NCI-H82 (cell line): Measurements from ENCODE around the gene GALNT9.
"Not testable (repeated sequence)": the region's sequence is repeated elsewhere in the genome, so short reads cannot be mapped to it uniquely, and the experiment has no call there.

Source experiments
- DNase-seq: peaks from one replicate; lab custom pipeline; 2025; lab: John Stamatoyannopoulos, UW

GALNT9 gene

GRCh38 chr12:132264086-132265010 is 65.0 kb downstream of the GALNT9 start:
- DNase-seq: no peak

GRCh38 chr12:132263451-132264049 is 65.8 kb downstream of the GALNT9 start:
- DNase-seq: no peak

GRCh38 chr12:132263061-132263360 is 66.4 kb downstream of the GALNT9 start:
- no peak for DNase-seq

GRCh38 chr12:132262256-132263060 is 66.9 kb downstream of the GALNT9 start:
- no peak for DNase-seq

- DNase-seq: no peak
Measured at GRCh38 chr12:132261328-132262138, 67.9 kb downstream of the GALNT9 start.

- no peak for DNase-seq
Measured at GRCh38 chr12:132260721-132261120, 68.7 kb downstream of the GALNT9 start.

GRCh38 chr12:132259872-132260695 is 69.3 kb downstream of the GALNT9 start:
- no peak for DNase-seq

- no peak for DNase-seq
Measured at GRCh38 chr12:132259364-132259871, 70.0 kb downstream of the GALNT9 start.

- DNase-seq: no peak
Measured at GRCh38 chr12:132258543-132258942, 70.8 kb downstream of the GALNT9 start.

- DNase-seq: no peak
Measured at GRCh38 chr12:132257955-132258490, 71.4 kb downstream of the GALNT9 start.

- DNase-seq: no peak
Measured at GRCh38 chr12:132257206-132257954, 72.0 kb downstream of the GALNT9 start.

- DNase-seq: no peak
Measured at GRCh38 chr12:132256646-132257045, 72.7 kb downstream of the GALNT9 start.

GRCh38 chr12:132255642-132256041 is 73.7 kb downstream of the GALNT9 start:
- DNase-seq: no peak

- peak; percentile 44 for DNase-seq
Measured at GRCh38 chr12:132253698-132254480, 75.5 kb downstream of the GALNT9 start.

GRCh38 chr12:132252981-132253380 is 76.4 kb downstream of the GALNT9 start:
- not testable (repeated sequence) for DNase-seq

- no peak for DNase-seq
Measured at GRCh38 chr12:132251741-132252490, 77.5 kb downstream of the GALNT9 start.

- no peak for DNase-seq
Measured at GRCh38 chr12:132251310-132251709, 78.1 kb downstream of the GALNT9 start.

- DNase-seq: no peak
Measured at GRCh38 chr12:132250707-132251106, 78.7 kb downstream of the GALNT9 start.
